Endothelial cell of umbilical vein (primary cell): ENCODE data around the gene PLSCR2. TPM values are rescaled to one million over a fixed set of nuclear protein-coding genes. Genes with fewer than 3 reads are reported as not detected.

Source experiments
- BruUV-seq: library from RNA; stranded (reverse); fragments of 400-500 nt; replicated peaks from 2 replicates; lab custom pipeline; 2021; lab: Mats Ljungman, UMichigan
- CTCF ChIA-PET: fragments of 300-600, 350-600 bp; sonication (Branson Sonifier 250); formaldehyde crosslinking; loops from one replicate; lab custom pipeline; 2021; ENCODE audit warnings: antibody characterized with exemption, inconsistent platforms; lab: Charles Lee
- POLR2A ChIA-PET: fragments of 300-600, 350-600 bp; sonication (Branson Sonifier 250); formaldehyde crosslinking; loops from one replicate; lab custom pipeline; 2021; ENCODE audit warnings: antibody characterized with exemption, inconsistent platforms; lab: Charles Lee
- DNase-seq: peaks from one replicate; pipeline ENCODE4 v3.0.0-alpha.2; 2011; ENCODE audit warnings: low read depth, low spot score
- FAIRE-seq: peaks from 2 replicates; lab custom pipeline; 2011; peaks lifted over from hg19 to GRCh38; lab: Jason Lieb, UNC
- H2AFZ ChIP-seq: 2 replicates; pipeline ENCODE4 v1.6.0; 2012; ENCODE audit warnings: low read depth, low read length, control low read depth, inconsistent platforms
- H3K27ac ChIP-seq: 2 replicates; pipeline ENCODE4 v1.5.1; 2011; ENCODE audit warnings: low read depth, mild to moderate bottlenecking, control low read depth, low read length, moderate library complexity; ENCODE audit not compliant: insufficient read depth
- H3K27me3 ChIP-seq, 2 experiments: 2 replicates each; pipeline versions ENCODE4 v1.6.0 to v1.6.1; 2011; ENCODE audit warnings: low read length in 2 of 2, mixed read lengths in 1 of 2; ENCODE audit not compliant: control insufficient read depth in 2 of 2, insufficient read depth in 2 of 2
- H3K36me3 ChIP-seq, 2 experiments: 2 replicates in 1 of 2; 3 replicates in 1 of 2; pipeline ENCODE4 v1.5.1; 2011; ENCODE audit warnings: low read length in 2 of 2, mild to moderate bottlenecking in 1 of 2, moderate library complexity in 1 of 2; ENCODE audit not compliant: control insufficient read depth in 2 of 2, insufficient read depth in 2 of 2; ENCODE audit errors: extremely low read depth in 1 of 2
- H3K4me1 ChIP-seq: 3 replicates; pipeline ENCODE4 v1.5.1; 2011; ENCODE audit warnings: mild to moderate bottlenecking, low read length; ENCODE audit not compliant: control insufficient read depth, insufficient read depth; ENCODE audit errors: extremely low read depth
- H3K4me2 ChIP-seq: 2 replicates; pipeline ENCODE4 v1.6.1; 2011; ENCODE audit warnings: low read length, control low read depth, mixed read lengths; ENCODE audit not compliant: insufficient read depth
- H3K4me3 ChIP-seq, 3 experiments: fragments of 200-600 bp in 1 of 3; sonication (generic), shearing (Covaris generic) in 1 of 3; replicated peaks in 1 of 3; 2 replicates each; pipeline ENCODE4 v1.5.1; 2011 to 2016; ENCODE audit warnings: control low read depth in 3 of 3, low read length in 3 of 3, mild to moderate bottlenecking in 2 of 3, inconsistent platforms in 1 of 3, low read depth in 1 of 3, moderate library complexity in 1 of 3; ENCODE audit not compliant: insufficient read depth in 1 of 3
- H3K79me2 ChIP-seq: 2 replicates; pipeline ENCODE4 v1.6.0; 2012; ENCODE audit warnings: low read length, inconsistent platforms; ENCODE audit not compliant: control insufficient read depth, insufficient read depth
- H3K9ac ChIP-seq: replicated peaks from 2 replicates; pipeline ENCODE3; 2011; ENCODE audit warnings: low read length, control low read depth; ENCODE audit not compliant: insufficient read depth; ENCODE audit errors: extremely low read depth
- H3K9me1 ChIP-seq: replicated peaks from 3 replicates; pipeline ENCODE4 v1.6.0; 2011; ENCODE audit warnings: mild to moderate bottlenecking, low read length; ENCODE audit not compliant: control insufficient read depth, insufficient read depth; ENCODE audit errors: extremely low read depth
- H3K9me3 ChIP-seq: replicated peaks from 2 replicates; pipeline ENCODE4 v1.5.1; 2012; ENCODE audit warnings: low read length, inconsistent platforms; ENCODE audit not compliant: control insufficient read depth, insufficient read depth
- H4K20me1 ChIP-seq: replicated peaks from 2 replicates; pipeline ENCODE3; 2011; ENCODE audit warnings: mild to moderate bottlenecking, low read length; ENCODE audit not compliant: control insufficient read depth, insufficient read depth; ENCODE audit errors: extremely low read depth
- EZH2 ChIP-seq: IDR thresholded peaks from 2 replicates; pipeline ENCODE4 v1.6.1; 2012; ENCODE audit warnings: borderline replicate concordance, low read depth, mild to moderate bottlenecking, moderate library complexity, low read length, inconsistent platforms; ENCODE audit not compliant: severe bottlenecking
- FOS ChIP-seq: IDR thresholded peaks from 2 replicates; pipeline ENCODE4 v1.6.1; 2011; ENCODE audit warnings: mild to moderate bottlenecking, low read length, moderate library complexity, borderline replicate concordance; ENCODE audit not compliant: insufficient read depth
- GATA2 ChIP-seq: IDR thresholded peaks from 2 replicates; pipeline ENCODE4 v1.7.0; 2011; ENCODE audit warnings: low read depth, mild to moderate bottlenecking, moderate library complexity, mixed read lengths, low read length; ENCODE audit not compliant: insufficient read length, insufficient read depth
- JUN ChIP-seq: IDR thresholded peaks from 2 replicates; pipeline ENCODE4 v1.6.1; 2011; ENCODE audit warnings: borderline replicate concordance, low read depth; ENCODE audit not compliant: insufficient read length, insufficient read depth
- MYC ChIP-seq: IDR thresholded peaks from one replicate; pipeline ENCODE4 v1.6.1; 2011; ENCODE audit warnings: mild to moderate bottlenecking, low read depth, low read length
- POLR2A ChIP-seq: IDR thresholded peaks from 2 replicates; pipeline ENCODE4 v1.6.1; 2012; ENCODE audit warnings: low read depth, mild to moderate bottlenecking, control low read depth, low read length
- POLR2AphosphoS5 ChIP-seq: IDR thresholded peaks from 2 replicates; pipeline ENCODE4 v1.6.1; 2012; ENCODE audit warnings: low read depth, mild to moderate bottlenecking, control low read depth, low read length, moderate library complexity; ENCODE audit not compliant: insufficient read depth
- dilution Hi-C: fragments of 300-500 bp; cut with MboI; formaldehyde crosslinking; loops from one replicate; pipeline ENCODE4 v1.15.0; 2019; ENCODE audit warnings: low sequenced_read_pairs; ENCODE audit not compliant: extremely low pct_ligation_motif_present
- intact Hi-C: fragments of 100-400 bp; cut with micrococcal nuclease; formaldehyde crosslinking; loops from one replicate; pipeline ENCODE4 v1.10.0; 2022
- polyA plus RNA-seq, 4 experiments: library from polyadenylated mRNA; depleted of rRNA in 3 of 4; stranded (reverse) in 3 of 4; unstranded in 1 of 4; fragments of >200 nt; gene quantifications; 2 replicates each; pipeline versions ENCODE4 v1.2.1 to v1.2.3, GENCODE V29; 2011 to 2012; ENCODE audit warnings: missing spikeins in 1 of 4
- total RNA-seq: library from RNA; stranded (reverse); gene quantifications from 2 replicates; pipeline ENCODE4 v1.2.3, GENCODE V29; 2021
- TF ChIP-seq, protein P1 (sequence below), 2 donors: IDR thresholded peaks; 1 replicate in 1 of 2; 2 replicates in 1 of 2; pipeline ENCODE4 v1.5.1; 2011; ENCODE audit warnings: low read length in 2 of 2, mild to moderate bottlenecking in 2 of 2, moderate library complexity in 2 of 2, control low read depth in 1 of 2, inconsistent platforms in 1 of 2, low read depth in 1 of 2; ENCODE audit not compliant: insufficient read depth in 1 of 2; ENCODE audit errors: extremely low read depth in 1 of 2
- TF ChIP-seq, protein P2 (sequence below): IDR thresholded peaks from 2 replicates; pipeline ENCODE4 v1.6.1; 2011; ENCODE audit not compliant: insufficient read depth, insufficient read length

The PLSCR2 gene
- total and polyA plus RNA-seq, 2 donors (not counting 3 experiments of a cell fraction or from before 2014, with no cell fraction given) = not detected

DNA sequence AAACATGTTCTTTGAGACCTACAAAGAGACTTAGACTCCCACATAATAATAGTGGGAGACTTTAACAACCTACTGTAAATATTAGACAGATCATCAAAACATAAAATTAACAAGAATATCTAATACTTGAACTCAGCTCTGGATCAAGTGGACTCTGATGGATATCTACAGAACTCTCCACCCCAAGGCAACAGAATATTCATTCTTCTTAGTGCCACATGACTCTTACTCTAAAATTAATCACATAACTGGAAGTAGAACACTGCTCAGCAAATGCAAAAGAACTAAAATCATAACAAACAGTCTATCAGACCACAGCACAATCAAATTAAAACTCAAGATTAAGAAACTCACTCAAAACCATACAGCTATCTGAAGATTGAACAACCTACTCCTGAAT, 15.9 kb upstream of the PLSCR2 start:
- no peak for TF ChIP-seq FOS
- no peak for TF ChIP-seq POLR2A
- TF ChIP-seq EZH2 = no peak
- TF ChIP-seq, protein P1, sequence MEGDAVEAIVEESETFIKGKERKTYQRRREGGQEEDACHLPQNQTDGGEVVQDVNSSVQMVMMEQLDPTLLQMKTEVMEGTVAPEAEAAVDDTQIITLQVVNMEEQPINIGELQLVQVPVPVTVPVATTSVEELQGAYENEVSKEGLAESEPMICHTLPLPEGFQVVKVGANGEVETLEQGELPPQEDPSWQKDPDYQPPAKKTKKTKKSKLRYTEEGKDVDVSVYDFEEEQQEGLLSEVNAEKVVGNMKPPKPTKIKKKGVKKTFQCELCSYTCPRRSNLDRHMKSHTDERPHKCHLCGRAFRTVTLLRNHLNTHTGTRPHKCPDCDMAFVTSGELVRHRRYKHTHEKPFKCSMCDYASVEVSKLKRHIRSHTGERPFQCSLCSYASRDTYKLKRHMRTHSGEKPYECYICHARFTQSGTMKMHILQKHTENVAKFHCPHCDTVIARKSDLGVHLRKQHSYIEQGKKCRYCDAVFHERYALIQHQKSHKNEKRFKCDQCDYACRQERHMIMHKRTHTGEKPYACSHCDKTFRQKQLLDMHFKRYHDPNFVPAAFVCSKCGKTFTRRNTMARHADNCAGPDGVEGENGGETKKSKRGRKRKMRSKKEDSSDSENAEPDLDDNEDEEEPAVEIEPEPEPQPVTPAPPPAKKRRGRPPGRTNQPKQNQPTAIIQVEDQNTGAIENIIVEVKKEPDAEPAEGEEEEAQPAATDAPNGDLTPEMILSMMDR (IDR thresholded peaks at IDR 0.05; ENCODE audit: extremely low read depth in 1 of 2, insufficient read depth in 1 of 2, low read depth in 1 of 2, low read length in 2 of 2) = no peak
- TF ChIP-seq JUN = no peak
- TF ChIP-seq GATA2 = no peak
- no peak for TF ChIP-seq POLR2AphosphoS5
- TF ChIP-seq MYC = no peak
- TF ChIP-seq, protein P2, sequence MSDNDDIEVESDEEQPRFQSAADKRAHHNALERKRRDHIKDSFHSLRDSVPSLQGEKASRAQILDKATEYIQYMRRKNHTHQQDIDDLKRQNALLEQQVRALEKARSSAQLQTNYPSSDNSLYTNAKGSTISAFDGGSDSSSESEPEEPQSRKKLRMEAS = no peak
- CTCF ChIA-PET = no interaction called here
- H3K4me1 ChIP-seq = no peaks in the 10 kb centered on the region
- FAIRE-seq = no peak
- H3K36me3 ChIP-seq = no peaks in the 10 kb centered on the region
- DNase-seq = no peak
- POLR2A ChIA-PET = no interaction called here
- no peak overlapping the region for H2AFZ ChIP-seq
- H3K9me1 ChIP-seq = no peaks in the 10 kb centered on the region
- no peaks in the 10 kb centered on the region for H4K20me1 ChIP-seq
- H3K27me3 ChIP-seq = no peaks in the 10 kb centered on the region
- no peak overlapping the region for H3K27ac ChIP-seq
- no peaks in the 10 kb centered on the region for H3K79me2 ChIP-seq
- no peaks in the 10 kb centered on the region for H3K9me3 ChIP-seq
- dilution Hi-C loops = no loop called here
- intact Hi-C loops = no loop called here
- no peak overlapping the region for H3K4me3 ChIP-seq
- no TSS peak for BruUV-seq
- H3K4me2 ChIP-seq = no peak overlapping the region
- H3K9ac ChIP-seq = no peak overlapping the region
